Sigmoid colon (tissue), 7 donors: ENCODE results near the gene STXBP2. TPM values are rescaled to one million over a fixed set of nuclear protein-coding genes. Genes with fewer than 3 reads are reported as not detected.

Experiments
- DNase-seq: peaks from one replicate; pipeline ENCODE4 v3.0.0-alpha.2; 2019
- H3K27ac ChIP-seq, 4 donors: fragments of 200-600 bp; sonication (generic); one replicate each; pipeline ENCODE4 v1.5.1; 2016 to 2019; ENCODE audit warnings: mild to moderate bottlenecking in 1 of 4
- H3K27me3 ChIP-seq, 3 donors: fragments of 200-600 bp; sonication (generic); one replicate each; pipeline ENCODE4 v1.5.1; 2019; ENCODE audit warnings: mild to moderate bottlenecking in 1 of 3
- H3K36me3 ChIP-seq, 4 donors: fragments of 200-600 bp; sonication (generic); one replicate each; pipeline ENCODE4 v1.5.1; 2016 to 2019
- H3K4me1 ChIP-seq, 4 donors: fragments of 200-600 bp; sonication (generic); one replicate each; pipeline ENCODE4 v1.5.1; 2017 to 2019
- H3K4me3 ChIP-seq, 4 donors: fragments of 200-600 bp; sonication (generic); one replicate each; pipeline ENCODE4 v1.5.1; 2017 to 2019; ENCODE audit warnings: mild to moderate bottlenecking in 2 of 4, moderate library complexity in 1 of 4
- H3K9me3 ChIP-seq, 4 donors: fragments of 200-600 bp in 3 of 4; sonication (generic) in 3 of 4; one replicate each; pipeline versions ENCODE4 v1.5.1 to v1.6.1; 2013 to 2019
- CTCF ChIP-seq, 4 experiments: fragments of 450-650 bp in 3 of 4; fragments of 200-600 bp in 1 of 4; IDR thresholded peaks; one replicate each; pipeline ENCODE4 v1.5.1; 2016 to 2019; ENCODE audit warnings: antibody characterized with exemption in 4 of 4, mild to moderate bottlenecking in 3 of 4, moderate library complexity in 2 of 4
- EP300 ChIP-seq, 4 donors: sonication (generic); formaldehyde crosslinking; IDR thresholded peaks; one replicate each; pipeline ENCODE4 v1.6.1; 2017; ENCODE audit warnings: antibody characterized with exemption in 4 of 4
- POLR2A ChIP-seq, 2 donors: fragments of 450-650 bp; IDR thresholded peaks; one replicate each; pipeline ENCODE4 v1.6.1; 2016; ENCODE audit warnings: antibody characterized with exemption in 2 of 2, mild to moderate bottlenecking in 2 of 2, moderate library complexity in 2 of 2
- POLR2AphosphoS5 ChIP-seq, 4 donors: sonication (generic); formaldehyde crosslinking; IDR thresholded peaks; one replicate each; pipeline ENCODE4 v1.6.1; 2017; ENCODE audit warnings: antibody characterized with exemption in 4 of 4
- WGBS, 2 donors: extraction: QIAGEN DNeasy Blood & Tissue Kit; methylation state at CpG; one replicate each; pipeline ENCODE4 v1.1.7; 2013; 5-methylcytosine and 5-hydroxymethylcytosine counted together
- intact Hi-C: fragments of 100-400 bp; cut with DNase I; formaldehyde crosslinking; loops from one replicate; pipeline ENCODE4 v1.15.1; 2023
- polyA plus RNA-seq, 3 donors: library from polyadenylated mRNA; stranded (reverse); fragments of 200-250 nt; gene quantifications; one replicate each; pipeline ENCODE4 v1.2.3, GENCODE V29; 2013
- total RNA-seq, 4 donors: library from RNA; depleted of rRNA; stranded (reverse); fragments of >200 nt; gene quantifications; one replicate each; pipeline ENCODE4 v1.1.0, GENCODE V29; 2016
- donor health status: healthy with polysubstance abuse.
- donor health status: Bipolar disorder and iron deficiency.
- donor health status: healthy.

Gene STXBP2
- total and polyA plus RNA-seq, 7 donors = 5.9 to 163 (median 9.3) TPM

GRCh38 chr19:7636317-7636690 lies 606 bp upstream of the STXBP2 start:
- intact Hi-C loops = no loop called here
- H3K9me3 ChIP-seq = no peaks in the 10 kb centered on the region
- peaks cover 0 to 10% (median 0%) of the 10 kb centered on the region in 4 donors for H3K36me3 ChIP-seq
- no peak for TF ChIP-seq POLR2A (IDR thresholded peaks at IDR 0.05)
- TF ChIP-seq POLR2AphosphoS5 (IDR thresholded peaks at IDR 0.05) = no peak
- no peak for TF ChIP-seq EP300 (IDR thresholded peaks at IDR 0.05)
- TF ChIP-seq CTCF (IDR thresholded peaks at IDR 0.05) = no peak
- H3K4me1 ChIP-seq = peaks cover 0 to 6% (median 2%) of the 10 kb centered on the region in 4 donors
- no peak overlapping the region for H3K27ac ChIP-seq
- peak overlapping the region in 1 of 4 donors; percentile 43 for H3K4me3 ChIP-seq
- no peak for DNase-seq
- 78 to 88% methylated on average over 16 of the region's 16 CpGs for WGBS, 2 donors
- peaks cover 0 to 41% (median 41%) of the 10 kb centered on the region in 3 donors for H3K27me3 ChIP-seq

- no peak for DNase-seq
- peak overlapping the region; percentile 6 to 65 (median 54) for H3K27ac ChIP-seq
Measured at GRCh38 chr19:7637374-7638256, 705 bp downstream of the STXBP2 start.

GRCh38 chr19:7638802-7639465 lies 2.0 kb downstream of the STXBP2 start:
- WGBS, 2 donors = 89 to 90% methylated on average over 12 of the region's 12 CpGs
- peaks cover 0 to 6% (median 1%) of the 10 kb centered on the region in 4 donors for H3K4me1 ChIP-seq
- intact Hi-C loops = no loop called here
- no peaks in the 10 kb centered on the region for H3K9me3 ChIP-seq
- H3K36me3 ChIP-seq = no peaks in the 10 kb centered on the region
- TF ChIP-seq POLR2A (IDR thresholded peaks at IDR 0.05) (no peak), CTCF (IDR thresholded peaks at IDR 0.05) (no peak), EP300 (IDR thresholded peaks at IDR 0.05) (no peak), POLR2AphosphoS5 (IDR thresholded peaks at IDR 0.05) (no peak)
- peaks cover 0 to 53% (median 52%) of the 10 kb centered on the region in 3 donors for H3K27me3 ChIP-seq
- no peak overlapping the region for H3K27ac ChIP-seq
- no peak overlapping the region for H3K4me3 ChIP-seq
- DNase-seq = no peak

More at GRCh38 chr19:7637374-7638256, 705 bp downstream of the STXBP2 start:
- H3K9me3 ChIP-seq = no peaks in the 10 kb centered on the region
- peak overlapping the region in 3 of 4 donors; percentile 37 to 43 (median 41) for H3K4me3 ChIP-seq
- intact Hi-C loops = no loop called here
- peaks cover 0 to 2% (median 0%) of the 10 kb centered on the region in 4 donors for H3K36me3 ChIP-seq
- no peak for TF ChIP-seq EP300 (IDR thresholded peaks at IDR 0.05)
- TF ChIP-seq CTCF (IDR thresholded peaks at IDR 0.05) = no peak
- TF ChIP-seq POLR2A (IDR thresholded peaks at IDR 0.05) = no peak
- TF ChIP-seq POLR2AphosphoS5 (IDR thresholded peaks at IDR 0.05) = no peak
- H3K4me1 ChIP-seq = peaks cover 0 to 6% (median 1%) of the 10 kb centered on the region in 4 donors
- 26 to 36% methylated on average over 30 of the region's 30 CpGs for WGBS, 2 donors
- peaks cover 0 to 45% (median 43%) of the 10 kb centered on the region in 3 donors for H3K27me3 ChIP-seq

GRCh38 chr19:7639863-7640348 lies 3.0 kb downstream of the STXBP2 start:
- TF ChIP-seq POLR2AphosphoS5 (IDR thresholded peaks at IDR 0.05) (no peak), POLR2A (IDR thresholded peaks at IDR 0.05) (no peak), CTCF (IDR thresholded peaks at IDR 0.05) (no peak), EP300 (IDR thresholded peaks at IDR 0.05) (no peak)
- no peak overlapping the region for H3K4me3 ChIP-seq
- intact Hi-C loops = no loop called here
- DNase-seq = no peak
- H3K36me3 ChIP-seq = no peaks in the 10 kb centered on the region
- H3K9me3 ChIP-seq = no peaks in the 10 kb centered on the region
- WGBS, 2 donors = 97% methylated on average over 13 of the region's 13 CpGs
- H3K27ac ChIP-seq = no peak overlapping the region
- H3K27me3 ChIP-seq = peaks cover 0 to 56% (median 55%) of the 10 kb centered on the region in 3 donors
- peaks cover 0 to 6% (median 1%) of the 10 kb centered on the region in 4 donors for H3K4me1 ChIP-seq
